GM12874 (cell line): ENCODE data around the gene METAP1.

Experiments
- CTCF ChIP-seq: IDR thresholded peaks from 2 replicates; pipeline ENCODE4 v1.5.1; 2011; ENCODE audit warnings: low read depth, mild to moderate bottlenecking, control low read depth, low read length, moderate library complexity; ENCODE audit not compliant: insufficient read depth

Gene METAP1

GRCh38 chr4:99078336-99078735, 82.8 kb downstream of the METAP1 start:
- TF ChIP-seq CTCF: no peak

- TF ChIP-seq CTCF: no peak
Measured at GRCh38 chr4:99078931-99079624, 83.6 kb downstream of the METAP1 start.

GRCh38 chr4:99079625-99080295, 84.2 kb downstream of the METAP1 start:
- no peak for TF ChIP-seq CTCF

GRCh38 chr4:99082192-99082591, 86.7 kb downstream of the METAP1 start:
- no peak for TF ChIP-seq CTCF

GRCh38 chr4:99084595-99084994, 89.1 kb downstream of the METAP1 start:
- no peak for TF ChIP-seq CTCF

- TF ChIP-seq CTCF: no peak
Measured at GRCh38 chr4:99088023-99088449, 92.5 kb downstream of the METAP1 start.

GRCh38 chr4:99088481-99089365, 93.2 kb downstream of the METAP1 start, which contains the start of gene ADH5:
Gene ADH5 (minus strand): TSS chr4:99088788. CDS start chr4:99088700, 88 bp downstream.
- no peak for TF ChIP-seq CTCF
